Activated CD8-positive, alpha-beta memory T cell treated with anti-CD3 and anti-CD28 coated beads, Interleukin-2, amount 10 ng/mL, durations not matched to agents 7 days and 5 days (primary cell): ENCODE results near the gene RAD18. TPM values are rescaled to one million over a fixed set of nuclear protein-coding genes. Genes with fewer than 3 reads are reported as not detected.

Experiments
- ATAC-seq: fragments of 150-1000 bp; cut with Tn5 transposase; one replicate; pipeline ENCODE4 v1.10.0; 2021; ENCODE audit warnings: moderate library complexity
- CTCF ChIA-PET: fragments of 350-600 bp; sonication (Branson Sonifier 250); formaldehyde crosslinking; loops from one replicate; lab custom pipeline; 2021; ENCODE audit warnings: antibody characterized with exemption; lab: Charles Lee
- DNase-seq: peaks from one replicate; pipeline ENCODE4 v3.0.0-alpha.2; 2020
- H3K27ac Mint-ChIP-seq: one replicate; pipeline ENCODE4 v1.8.0; 2021; ENCODE audit warnings: mild to moderate bottlenecking, mixed read lengths
- H3K27me3 Mint-ChIP-seq: one replicate; pipeline ENCODE4 v1.8.0; 2021; ENCODE audit warnings: mixed read lengths
- H3K36me3 Mint-ChIP-seq: one replicate; pipeline ENCODE4 v1.8.0; 2021; ENCODE audit warnings: mild to moderate bottlenecking, mixed read lengths
- H3K4me1 Mint-ChIP-seq: one replicate; pipeline ENCODE4 v1.8.0; 2021; ENCODE audit warnings: mixed read lengths
- H3K4me3 Mint-ChIP-seq: one replicate; pipeline ENCODE4 v1.8.0; 2021; ENCODE audit warnings: mild to moderate bottlenecking, moderate library complexity, mixed read lengths
- H3K9me3 Mint-ChIP-seq: one replicate; pipeline ENCODE4 v1.8.0; 2022; ENCODE audit warnings: low read depth, mixed read lengths
- total RNA-seq, 2 experiments: library from RNA; stranded (reverse); gene quantifications; one replicate each; pipeline ENCODE4 v1.2.3, GENCODE V29; 2021

The RAD18 gene
- total RNA-seq, 2 experiments from 2014 or later = 35.4 to 37.6 TPM

DNA sequence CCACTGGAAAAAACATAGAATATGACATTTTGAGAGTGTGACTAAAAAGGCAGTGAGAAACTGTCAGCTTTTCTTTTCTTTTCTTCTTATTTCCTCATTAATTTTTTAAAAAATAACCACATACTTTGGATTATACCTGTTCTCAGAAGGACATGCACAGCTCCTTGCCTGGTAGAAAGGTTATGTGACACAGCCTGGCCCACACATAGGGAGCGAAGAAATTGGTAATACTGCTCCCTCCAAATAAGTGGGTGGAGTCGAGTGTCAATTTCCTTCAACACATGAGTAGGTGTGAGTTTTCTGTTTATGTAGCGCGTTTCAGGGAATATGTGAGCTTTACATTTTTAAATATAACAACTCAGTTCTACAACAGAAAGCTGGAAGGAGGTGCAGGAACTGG is 28.9 kb upstream of the RAD18 start:
- H3K27ac Mint-ChIP-seq = no peak overlapping the region
- ATAC-seq (no peak), DNase-seq (no peak)
- no peak overlapping the region for H3K4me3 Mint-ChIP-seq
- H3K4me1 Mint-ChIP-seq = no peaks in the 10 kb centered on the region
- CTCF ChIA-PET = interaction anchor here (1.8 kb wide), 1 partner anchor 310 kb away, joined by 7 read pairs; no protein-coding TSS in a partner anchor
- H3K27me3 Mint-ChIP-seq = no peaks in the 10 kb centered on the region
- H3K9me3 Mint-ChIP-seq = no peaks in the 10 kb centered on the region
- no peaks in the 10 kb centered on the region for H3K36me3 Mint-ChIP-seq

DNA sequence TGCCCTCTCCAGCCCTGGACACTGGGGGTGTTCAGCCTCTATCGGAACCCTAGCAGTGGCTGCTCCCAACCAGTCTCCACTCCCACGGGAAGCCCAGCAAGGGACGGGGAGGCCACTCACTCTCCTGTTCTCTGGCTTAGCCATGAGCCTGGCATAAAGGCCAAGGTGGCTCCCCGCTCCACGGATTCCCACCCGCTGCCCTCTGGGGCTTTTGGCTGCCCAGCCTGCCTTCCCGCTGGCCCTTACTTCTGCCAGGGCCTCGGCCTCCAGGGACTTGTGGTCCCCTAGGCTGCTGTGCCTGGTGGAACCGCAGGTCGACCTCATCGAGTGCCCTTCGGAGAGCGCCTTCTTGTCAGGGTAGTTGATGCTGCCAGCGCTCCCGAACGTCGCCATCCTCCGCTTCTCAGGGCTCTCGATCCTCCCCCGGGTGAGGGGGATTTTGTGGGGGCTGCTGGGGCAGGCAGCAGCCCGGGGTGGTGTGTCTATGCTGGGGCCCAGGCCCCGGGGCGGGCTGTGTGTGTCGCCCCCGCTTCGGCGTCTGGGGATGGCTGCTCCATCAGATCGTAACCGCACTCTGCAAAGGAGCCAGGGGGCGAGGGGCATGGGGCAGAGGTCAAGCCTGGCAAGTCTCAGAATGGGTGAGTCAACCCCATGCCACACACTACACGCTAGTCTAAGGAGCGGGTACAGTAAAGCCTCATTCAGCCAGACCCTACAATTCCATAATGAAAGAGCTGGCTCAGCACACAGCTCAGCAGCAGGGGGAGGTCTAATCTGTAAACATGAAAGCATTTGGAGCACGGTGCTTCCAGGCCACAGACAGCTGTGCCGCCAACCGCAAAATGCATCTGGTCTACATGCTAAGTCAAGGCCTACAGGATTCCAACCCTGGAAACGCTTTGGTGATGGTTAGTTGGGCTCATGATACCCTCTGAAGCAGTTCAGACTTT is 27.3 kb upstream of the RAD18 start:
- H3K9me3 Mint-ChIP-seq = no peaks in the 10 kb centered on the region
- CTCF ChIA-PET = interaction anchor here (1.2 to 4.8 kb wide), 4 partner anchors 18 to 311 kb away, joined by 3 to 39 read pairs (median 8); no protein-coding TSS in a partner anchor
- DNase-seq (no peak), ATAC-seq (no peak)
- no peak overlapping the region for H3K4me3 Mint-ChIP-seq
- H3K27ac Mint-ChIP-seq = no peak overlapping the region
- H3K4me1 Mint-ChIP-seq = no peaks in the 10 kb centered on the region
- no peaks in the 10 kb centered on the region for H3K36me3 Mint-ChIP-seq
- no peaks in the 10 kb centered on the region for H3K27me3 Mint-ChIP-seq

DNA sequence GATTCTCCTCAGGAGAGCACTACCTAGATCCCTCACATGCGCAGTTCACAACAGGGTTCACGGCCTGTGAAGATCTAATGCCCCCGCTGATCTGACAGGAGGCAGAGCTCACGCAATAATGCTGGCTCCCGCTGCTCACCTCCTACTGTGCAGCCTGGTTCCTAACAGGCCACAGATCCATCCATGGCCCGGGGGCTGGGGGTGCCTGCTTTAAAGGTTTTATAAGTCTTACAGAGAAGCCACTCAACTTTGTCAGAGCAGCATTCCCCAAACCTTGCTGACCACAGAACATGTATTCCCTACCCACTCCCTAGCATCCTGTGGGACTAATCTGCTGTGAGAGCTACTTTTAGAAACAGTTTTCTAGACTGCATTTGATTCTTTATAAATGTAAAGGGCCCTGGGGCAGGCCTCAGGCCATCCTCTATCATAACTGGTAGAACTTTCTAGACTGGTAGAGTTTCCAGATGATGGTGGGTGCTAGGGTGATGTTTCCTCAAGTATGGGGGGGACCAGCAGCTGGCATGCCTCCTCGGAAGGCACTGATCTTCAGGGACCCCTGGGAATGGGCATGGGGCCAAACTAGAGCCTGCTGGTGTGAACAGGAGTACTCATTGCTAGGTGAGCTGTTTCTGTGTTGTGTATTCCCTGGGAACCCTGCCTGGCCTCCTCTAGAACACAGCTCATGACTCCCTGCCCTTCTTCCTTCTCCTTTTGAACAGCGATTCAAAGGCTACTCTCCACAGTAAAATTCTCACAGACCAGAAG is 25.7 kb upstream of the RAD18 start:
- Mint-ChIP-seq H3K27me3 (no peaks in the 10 kb centered on the region), H3K4me1 (no peaks in the 10 kb centered on the region), H3K27ac (no peak overlapping the region), H3K36me3 (no peaks in the 10 kb centered on the region), H3K4me3 (no peak overlapping the region), H3K9me3 (no peaks in the 10 kb centered on the region)
- ATAC-seq (no peak), DNase-seq (no peak)
- CTCF ChIA-PET = interaction anchor here (1.0 to 5.3 kb wide), 17 partner anchors 9 to 342 kb away, joined by 3 to 69 read pairs (median 5); partner anchors contain the start of genes RAD18 and SRGAP3

DNA sequence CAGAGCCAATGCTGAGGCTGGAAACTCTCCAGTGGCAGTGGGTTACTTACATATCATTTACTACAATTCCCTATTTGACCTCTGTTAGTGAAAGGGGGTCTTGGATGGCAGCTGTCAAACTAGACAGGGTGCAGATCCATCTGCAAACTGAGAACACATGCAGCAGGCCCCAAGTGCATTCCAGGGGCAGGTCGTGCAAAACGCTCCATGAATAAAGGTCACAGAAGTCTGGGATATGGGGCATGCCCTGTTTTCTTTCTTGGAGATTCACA is 25.0 kb upstream of the RAD18 start:
- H3K4me3 Mint-ChIP-seq = no peak overlapping the region
- no peaks in the 10 kb centered on the region for H3K9me3 Mint-ChIP-seq
- no peak for ATAC-seq
- CTCF ChIA-PET = interaction anchor here (0.6 to 5.3 kb wide), 19 partner anchors 8 to 340 kb away, joined by 3 to 69 read pairs (median 5); partner anchors contain the start of genes RAD18 and SRGAP3
- DNase-seq = no peak
- H3K36me3 Mint-ChIP-seq = no peaks in the 10 kb centered on the region
- H3K27me3 Mint-ChIP-seq = no peaks in the 10 kb centered on the region
- H3K4me1 Mint-ChIP-seq = no peaks in the 10 kb centered on the region
- H3K27ac Mint-ChIP-seq = no peak overlapping the region

DNA sequence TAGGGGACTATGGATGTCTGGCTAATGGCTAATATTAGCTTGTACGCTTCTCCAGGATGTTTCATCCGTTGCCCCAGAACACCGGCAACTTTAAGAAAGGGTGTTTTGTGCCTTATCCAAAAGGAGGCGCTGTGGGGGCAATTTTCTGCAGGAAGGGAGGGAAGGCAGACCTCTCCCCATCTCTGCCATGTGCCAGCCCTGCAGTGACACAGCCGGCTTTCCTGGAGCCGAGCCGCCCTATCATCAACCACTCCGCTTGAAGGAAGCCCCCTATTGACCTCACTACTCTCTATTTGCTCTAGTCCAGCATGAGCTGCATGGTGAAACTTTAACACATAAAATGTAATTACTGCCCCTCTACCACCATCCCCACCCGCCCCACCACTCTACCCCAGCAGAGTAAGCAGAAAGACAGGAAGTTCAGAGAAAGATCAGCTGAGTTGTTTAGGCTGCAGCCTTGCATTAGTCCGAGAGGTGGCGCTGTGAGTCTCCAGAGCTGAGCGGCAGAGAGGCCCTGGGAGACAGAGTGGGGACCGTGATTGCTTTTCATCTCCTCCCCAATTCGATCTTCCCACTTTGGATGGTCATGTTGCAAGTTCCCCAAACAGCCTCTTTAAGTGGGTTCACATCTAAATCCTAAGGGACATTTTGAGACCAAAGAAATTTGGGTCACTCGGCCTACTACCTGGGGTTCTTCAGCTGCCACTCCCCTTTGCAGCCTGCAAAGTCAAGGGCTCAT is 24.5 kb upstream of the RAD18 start:
- no peaks in the 10 kb centered on the region for H3K4me1 Mint-ChIP-seq
- CTCF ChIA-PET = interaction anchor here (0.6 to 5.3 kb wide), 22 partner anchors 8 to 365 kb away, joined by 3 to 69 read pairs (median 5); partner anchors contain the start of genes RAD18 and SRGAP3
- DNase-seq (peak; percentile 74), ATAC-seq (peak; percentile 87)
- no peaks in the 10 kb centered on the region for H3K9me3 Mint-ChIP-seq
- no peak overlapping the region for H3K27ac Mint-ChIP-seq
- H3K4me3 Mint-ChIP-seq = no peak overlapping the region
- peaks cover 2% of the 10 kb centered on the region for H3K27me3 Mint-ChIP-seq
- no peaks in the 10 kb centered on the region for H3K36me3 Mint-ChIP-seq

DNA sequence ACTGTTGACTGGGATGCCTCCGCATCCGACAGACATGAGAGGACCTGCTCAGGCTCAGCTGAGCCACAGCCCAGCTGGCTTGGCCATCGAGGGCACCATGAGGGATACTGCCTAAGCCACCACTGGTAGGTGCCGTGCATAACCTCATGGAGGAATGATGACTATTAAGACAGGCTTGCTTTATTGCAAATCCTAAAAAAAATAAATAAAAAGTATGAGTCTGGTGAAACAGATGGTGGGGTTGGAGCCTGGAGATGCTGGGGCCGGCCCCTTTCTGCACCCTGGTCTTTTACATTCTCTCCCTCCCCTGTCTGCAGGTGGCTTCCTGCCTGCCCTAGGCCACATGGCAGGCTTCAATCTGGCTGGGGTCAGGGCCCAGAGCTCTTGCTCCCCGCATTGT is 24.0 kb upstream of the RAD18 start:
- no peak overlapping the region for H3K4me3 Mint-ChIP-seq
- no peak for ATAC-seq
- H3K36me3 Mint-ChIP-seq = no peaks in the 10 kb centered on the region
- CTCF ChIA-PET = interaction anchor here (1.0 to 5.3 kb wide), 18 partner anchors 7 to 366 kb away, joined by 3 to 69 read pairs (median 5); partner anchors contain the start of genes RAD18 and SRGAP3
- H3K27ac Mint-ChIP-seq = no peak overlapping the region
- no peaks in the 10 kb centered on the region for H3K9me3 Mint-ChIP-seq
- peaks cover 2% of the 10 kb centered on the region for H3K27me3 Mint-ChIP-seq
- no peak for DNase-seq
- H3K4me1 Mint-ChIP-seq = no peaks in the 10 kb centered on the region

DNA sequence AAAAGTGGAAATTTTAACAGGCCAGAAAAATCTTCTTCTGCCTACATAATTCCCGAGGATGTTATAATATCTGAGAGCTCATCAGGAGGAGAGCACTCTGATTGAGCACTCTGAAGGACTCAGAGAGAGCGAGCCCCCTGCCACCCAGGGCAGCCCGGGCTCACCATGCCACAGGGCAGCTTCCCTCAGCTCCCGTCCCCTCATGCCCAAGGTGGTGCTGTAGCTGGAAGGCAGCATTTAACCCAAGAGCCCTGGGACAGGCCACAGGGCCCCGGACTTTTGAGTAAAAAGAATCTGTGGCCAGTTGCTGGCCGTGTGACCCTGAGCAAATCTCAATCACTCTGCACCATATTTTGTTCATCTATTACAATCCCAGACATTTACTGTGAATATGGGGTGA is 23.5 kb upstream of the RAD18 start:
- DNase-seq = no peak
- H3K4me3 Mint-ChIP-seq = no peak overlapping the region
- H3K27ac Mint-ChIP-seq = no peak overlapping the region
- H3K4me1 Mint-ChIP-seq = no peaks in the 10 kb centered on the region
- peaks cover 4% of the 10 kb centered on the region for H3K27me3 Mint-ChIP-seq
- no peaks in the 10 kb centered on the region for H3K9me3 Mint-ChIP-seq
- ATAC-seq = no peak
- H3K36me3 Mint-ChIP-seq = no peaks in the 10 kb centered on the region
- CTCF ChIA-PET = interaction anchor here (1.3 to 5.3 kb wide), 7 partner anchors 8 to 366 kb away, joined by 3 to 69 read pairs (median 8); no protein-coding TSS in a partner anchor

DNA sequence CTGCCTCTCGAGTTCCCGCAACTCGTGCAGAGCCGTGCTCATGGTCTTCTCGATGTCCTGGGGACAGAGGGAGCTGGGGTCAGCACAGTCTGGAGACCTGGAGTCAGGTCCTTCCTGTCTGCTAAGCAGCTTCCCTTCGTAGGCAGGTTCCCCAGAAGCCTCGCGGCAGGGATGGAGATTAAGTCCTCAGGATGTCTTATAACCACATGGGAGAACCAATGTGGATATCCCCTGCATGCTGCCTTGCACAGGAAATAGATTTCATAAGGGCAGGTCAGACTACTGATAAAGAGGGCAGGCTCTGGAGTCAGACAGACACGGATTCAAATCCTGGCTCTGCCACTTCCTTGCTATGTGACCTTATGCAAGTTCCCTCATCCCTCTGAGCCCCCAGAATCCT is 22.6 kb upstream of the RAD18 start:
- Mint-ChIP-seq H3K4me1 (no peaks in the 10 kb centered on the region), H3K9me3 (no peaks in the 10 kb centered on the region), H3K27ac (no peak overlapping the region), H3K36me3 (no peaks in the 10 kb centered on the region), H3K27me3 (peaks cover 11% of the 10 kb centered on the region), H3K4me3 (no peak overlapping the region)
- CTCF ChIA-PET = interaction anchor here (4.8 to 5.3 kb wide), 2 partner anchors 13 to 317 kb away, joined by 39 to 69 read pairs; no protein-coding TSS in a partner anchor
- DNase-seq (no peak), ATAC-seq (no peak)

DNA sequence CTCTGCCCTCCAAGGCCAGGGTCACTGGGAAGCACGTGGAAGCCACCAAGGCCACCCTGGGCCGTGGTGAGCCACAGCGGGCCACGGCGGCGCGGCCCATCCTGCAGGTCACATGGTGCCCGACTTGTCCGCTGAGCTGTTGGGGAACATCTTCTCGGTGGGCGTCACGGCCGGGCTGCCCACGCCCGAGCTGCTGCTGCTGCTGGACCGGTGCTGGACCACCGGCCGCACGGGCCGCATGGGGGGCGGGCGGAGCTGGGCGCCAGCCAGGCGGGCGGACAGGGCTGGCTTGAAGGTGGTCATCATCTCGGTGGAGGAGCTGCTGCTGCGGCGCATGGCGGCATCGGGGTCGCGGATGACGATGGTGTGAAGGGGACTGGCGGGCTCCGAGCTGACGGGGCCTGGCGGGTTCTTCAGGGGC is 22.1 kb upstream of the RAD18 start:
- no peak overlapping the region for H3K27ac Mint-ChIP-seq
- CTCF ChIA-PET = interaction anchor here (4.8 to 5.3 kb wide), 2 partner anchors 13 to 317 kb away, joined by 39 to 69 read pairs; no protein-coding TSS in a partner anchor

DNA sequence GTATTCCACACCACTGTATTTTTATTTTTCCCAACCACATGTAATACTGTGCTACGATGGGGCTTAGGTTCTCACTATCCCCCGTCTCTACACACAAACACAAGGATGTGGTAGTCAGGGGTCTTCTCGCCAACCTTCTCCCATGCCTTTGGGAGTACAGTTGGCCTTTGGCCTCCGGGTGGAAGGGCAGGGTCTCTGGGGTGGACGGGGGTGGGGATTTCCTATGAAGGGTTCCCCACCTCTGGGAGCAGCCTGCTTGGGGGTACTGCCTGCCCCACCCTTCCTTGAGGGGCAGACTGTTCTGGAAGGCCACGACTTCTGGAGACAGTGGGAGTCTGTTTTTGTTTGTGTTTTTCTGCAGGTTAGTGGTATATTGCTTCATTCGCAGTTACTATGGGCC is 21.3 kb upstream of the RAD18 start:
- no peak for ATAC-seq
- H3K4me1 Mint-ChIP-seq = no peaks in the 10 kb centered on the region
- peaks cover 21% of the 10 kb centered on the region for H3K27me3 Mint-ChIP-seq
- no peak overlapping the region for H3K4me3 Mint-ChIP-seq
- no peak overlapping the region for H3K27ac Mint-ChIP-seq
- CTCF ChIA-PET = interaction anchor here (5.3 kb wide), 1 partner anchor 318 kb away, joined by 69 read pairs; no protein-coding TSS in a partner anchor
- H3K36me3 Mint-ChIP-seq = no peaks in the 10 kb centered on the region
- H3K9me3 Mint-ChIP-seq = no peaks in the 10 kb centered on the region
- DNase-seq = no peak

More for the DNA sequence above, 22.1 kb upstream of the RAD18 start:
- Mint-ChIP-seq H3K4me3 (no peak overlapping the region), H3K4me1 (no peaks in the 10 kb centered on the region), H3K36me3 (no peaks in the 10 kb centered on the region), H3K9me3 (no peaks in the 10 kb centered on the region), H3K27me3 (peaks cover 15% of the 10 kb centered on the region)
- no peak for ATAC-seq
- no peak for DNase-seq

DNA sequence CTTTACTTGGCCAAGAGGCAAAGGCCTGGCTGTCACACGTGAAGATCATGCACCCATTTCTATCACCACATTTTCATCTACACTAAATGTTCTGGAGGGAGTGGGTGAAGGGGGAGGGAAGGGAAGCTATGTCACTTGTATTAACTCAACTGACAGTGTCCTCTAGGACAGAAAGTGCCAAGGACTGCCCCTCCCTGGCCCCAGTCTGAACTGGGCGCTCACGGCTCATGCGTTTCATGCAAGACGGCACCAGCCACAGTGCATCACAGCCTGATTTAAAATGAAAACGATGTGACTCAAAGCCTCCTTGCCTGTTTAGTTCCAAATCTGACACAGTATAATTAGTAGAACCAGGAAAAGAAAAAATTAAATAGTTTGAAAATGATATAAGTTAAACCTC is 20.8 kb upstream of the RAD18 start:
- Mint-ChIP-seq H3K27ac (no peak overlapping the region), H3K27me3 (peaks cover 25% of the 10 kb centered on the region), H3K4me3 (no peak overlapping the region), H3K9me3 (no peaks in the 10 kb centered on the region), H3K4me1 (no peaks in the 10 kb centered on the region), H3K36me3 (no peaks in the 10 kb centered on the region)
- no peak for ATAC-seq
- CTCF ChIA-PET = no interaction called here
- DNase-seq = no peak

DNA sequence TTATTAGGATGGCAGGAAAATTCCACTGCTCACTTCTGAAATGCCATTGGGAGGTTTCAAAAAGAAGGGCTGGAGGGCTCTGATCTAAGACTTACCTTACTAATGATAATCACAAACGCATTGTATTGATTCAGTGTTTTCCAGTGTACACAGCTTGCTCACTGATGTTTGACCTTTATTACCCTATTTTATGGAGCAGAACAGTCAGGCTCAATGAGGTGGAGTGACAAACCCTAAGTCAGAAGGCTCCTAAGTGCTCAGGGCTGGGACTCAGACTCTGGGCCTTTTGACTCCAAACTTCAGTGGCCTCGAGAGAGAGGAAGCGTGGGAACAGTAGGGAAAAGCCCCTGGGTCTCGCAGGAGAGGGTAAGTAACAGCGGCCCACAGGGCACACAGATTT is 20.3 kb upstream of the RAD18 start:
- no peaks in the 10 kb centered on the region for H3K9me3 Mint-ChIP-seq

More for the DNA sequence above, 20.3 kb upstream of the RAD18 start:
- Mint-ChIP-seq H3K4me3 (no peak overlapping the region), H3K4me1 (no peaks in the 10 kb centered on the region), H3K27me3 (peaks cover 25% of the 10 kb centered on the region), H3K27ac (no peak overlapping the region), H3K36me3 (no peaks in the 10 kb centered on the region)
- DNase-seq (no peak), ATAC-seq (no peak)
- CTCF ChIA-PET = no interaction called here
